OCI-LY7 (cell line): ENCODE measurements around the gene ATG4A. TPM values are rescaled to one million over a fixed set of nuclear protein-coding genes. Genes with fewer than 3 reads are reported as not detected.

Experiments
- BruUV-seq: library from RNA; stranded (reverse); fragments of 400-500 nt; replicated peaks from 2 replicates; lab custom pipeline; 2021; lab: Mats Ljungman, UMichigan
- CTCF ChIA-PET: fragments of 300-600 bp; sonication (Branson Sonifier 250); formaldehyde crosslinking; loops from one replicate; lab custom pipeline; 2022; ENCODE audit warnings: antibody characterized with exemption; ENCODE audit not compliant: unreplicated experiment; lab: Charles Lee
- POLR2A ChIA-PET: fragments of 300-600 bp; sonication (Branson Sonifier 250); formaldehyde crosslinking; loops from one replicate; lab custom pipeline; 2022; ENCODE audit warnings: antibody characterized with exemption; lab: Charles Lee
- DNase-seq: peaks from one replicate; pipeline ENCODE4 v3.0.0-alpha.2; 2015; ENCODE audit warnings: low spot score
- H2AFZ ChIP-seq: fragments of 200-600 bp; sonication (generic), shearing (Covaris generic); 2 replicates; pipeline ENCODE4 v1.6.1; 2014; ENCODE audit warnings: mild to moderate bottlenecking, antibody characterized with exemption, low read length, moderate library complexity
- H3K27ac ChIP-seq: fragments of 200-600 bp; sonication (generic); 2 replicates; pipeline ENCODE4 v1.5.1; 2014; ENCODE audit warnings: mixed run types, low read depth, mild to moderate bottlenecking, moderate library complexity, low read length, inconsistent platforms; ENCODE audit not compliant: poor library complexity, severe bottlenecking
- H3K36me3 ChIP-seq: fragments of 200-600 bp; sonication (generic); 2 replicates; pipeline ENCODE4 v1.6.1; 2014; ENCODE audit warnings: mild to moderate bottlenecking, antibody characterized with exemption, low read length, moderate library complexity, mixed read lengths; ENCODE audit not compliant: insufficient read depth
- H3K4me1 ChIP-seq: fragments of 200-600 bp; sonication (generic); 2 replicates; pipeline ENCODE4 v1.5.1; 2014; ENCODE audit warnings: mild to moderate bottlenecking, low read length; ENCODE audit not compliant: insufficient read depth, poor library complexity, severe bottlenecking
- H3K4me2 ChIP-seq: fragments of 200-600 bp; sonication (generic); 2 replicates; pipeline ENCODE4 v1.6.1; 2014; ENCODE audit warnings: mild to moderate bottlenecking, low read length
- H3K4me3 ChIP-seq: fragments of 200-600 bp; sonication (generic); 2 replicates; pipeline ENCODE4 v1.5.1; 2014; ENCODE audit warnings: mild to moderate bottlenecking, low read depth, low read length; ENCODE audit not compliant: poor library complexity, severe bottlenecking
- H3K79me2 ChIP-seq: fragments of 200-600 bp; sonication (generic); 2 replicates; pipeline ENCODE4 v1.6.1; 2016; ENCODE audit warnings: low read depth, mild to moderate bottlenecking, low read length, moderate library complexity, mixed read lengths; ENCODE audit not compliant: insufficient read depth
- H3K9me2 ChIP-seq: fragments of 200-600 bp; sonication (generic); 2 replicates; pipeline ENCODE4 v1.6.1; 2016; ENCODE audit warnings: mild to moderate bottlenecking, low read length, mixed read lengths; ENCODE audit not compliant: insufficient read depth
- H3K9me3 ChIP-seq: fragments of 200-600 bp; sonication (generic); 2 replicates; pipeline ENCODE4 v1.6.1; 2014; ENCODE audit warnings: mild to moderate bottlenecking, mixed run types, low read length, mixed read lengths
- H4K20me1 ChIP-seq: fragments of 200-600 bp; sonication (generic); 2 replicates; pipeline ENCODE4 v1.6.1; 2014; ENCODE audit warnings: mild to moderate bottlenecking, antibody characterized with exemption, low read length, moderate library complexity, mixed read lengths; ENCODE audit not compliant: insufficient read depth
- CTCF ChIP-seq: fragments of 200-600 bp; sonication (generic); conservative IDR thresholded peaks from 2 replicates; pipeline ENCODE4 v1.5.1; 2014; ENCODE audit warnings: mild to moderate bottlenecking, antibody characterized with exemption, low read length, moderate library complexity, mixed read lengths
- EZH2phosphoT487 ChIP-seq: fragments of 200-600 bp; sonication (generic); IDR thresholded peaks from 2 replicates; pipeline ENCODE4 v1.6.1; 2018; ENCODE audit warnings: low read depth, borderline replicate concordance, mild to moderate bottlenecking, mixed run types, antibody characterized with exemption, low read length, moderate library complexity, mixed read lengths
- intact Hi-C: fragments of 100-400 bp; cut with micrococcal nuclease; formaldehyde crosslinking; loops from one replicate; pipeline ENCODE4 v1.10.0; 2022; ENCODE audit not compliant: unreplicated experiment
- total RNA-seq, 2 experiments: library from RNA; depleted of rRNA in 1 of 2; stranded (reverse); fragments of >200 nt in 1 of 2; shearing (Covaris generic) in 1 of 2; gene quantifications; 2 replicates each; pipeline ENCODE4 v1.2.3, GENCODE V29; 2014 to 2022

Gene ATG4A
- total RNA-seq, 2 experiments from 2014 or later = 9.9 to 14.7 TPM

- intact Hi-C loops = no loop called here
- H3K4me2 ChIP-seq = no peak overlapping the region
- no peaks in the 10 kb centered on the region for H3K36me3 ChIP-seq
- no peaks in the 10 kb centered on the region for H3K4me1 ChIP-seq
- H2AFZ ChIP-seq = no peak overlapping the region
- POLR2A ChIA-PET = no interaction called here
- CTCF ChIA-PET = no interaction called here
- no peak for TF ChIP-seq CTCF
- TF ChIP-seq EZH2phosphoT487 = no peak
- H3K4me3 ChIP-seq = no peak overlapping the region
- H3K79me2 ChIP-seq = no peaks in the 10 kb centered on the region
- no peak for DNase-seq
- no TSS peak for BruUV-seq
- no peak overlapping the region for H3K27ac ChIP-seq
- H4K20me1 ChIP-seq = no peaks in the 10 kb centered on the region
- no peaks in the 10 kb centered on the region for H3K9me2 ChIP-seq
- no peaks in the 10 kb centered on the region for H3K9me3 ChIP-seq
Measured at GRCh38 chrX:108156082-108156481, 64.5 kb downstream of the ATG4A start.

- Histone ChIP-seq H4K20me1 (no peaks in the 10 kb centered on the region), H3K27ac (no peak overlapping the region), H3K36me3 (no peaks in the 10 kb centered on the region), H3K4me1 (no peaks in the 10 kb centered on the region), H3K9me2 (no peaks in the 10 kb centered on the region), H3K79me2 (no peaks in the 10 kb centered on the region), H3K4me2 (no peak overlapping the region), H3K9me3 (no peaks in the 10 kb centered on the region), H2AFZ (no peak overlapping the region), H3K4me3 (no peak overlapping the region)
- no peak for DNase-seq
- CTCF ChIA-PET = no interaction called here
- intact Hi-C loops = no loop called here
- no peak for TF ChIP-seq EZH2phosphoT487
- TF ChIP-seq CTCF = no peak
- BruUV-seq = no TSS peak
- POLR2A ChIA-PET = no interaction called here
Measured at GRCh38 chrX:108156934-108157466, 65.4 kb downstream of the ATG4A start.

GRCh38 chrX:108157628-108158027, 66.0 kb downstream of the ATG4A start:
- Histone ChIP-seq H3K79me2 (no peaks in the 10 kb centered on the region), H3K36me3 (no peaks in the 10 kb centered on the region), H3K4me2 (no peak overlapping the region), H3K4me3 (no peak overlapping the region), H3K9me3 (no peaks in the 10 kb centered on the region), H3K9me2 (no peaks in the 10 kb centered on the region), H2AFZ (no peak overlapping the region), H3K4me1 (no peaks in the 10 kb centered on the region), H4K20me1 (no peaks in the 10 kb centered on the region), H3K27ac (no peak overlapping the region)
- CTCF ChIA-PET = no interaction called here
- TF ChIP-seq CTCF (no peak), EZH2phosphoT487 (no peak)
- POLR2A ChIA-PET = no interaction called here
- DNase-seq = no peak
- intact Hi-C loops = no loop called here
- no TSS peak for BruUV-seq
